Measurements from ENCODE around the gene ADPGK. TPM values are rescaled to one million over a fixed set of nuclear protein-coding genes. Genes with fewer than 3 reads are reported as not detected.
A peak's percentile ranks its signal among the peaks of the same experiment; 100 is the strongest.
"Not testable (repeated sequence)": the region's sequence is repeated elsewhere in the genome, so short reads cannot be mapped to it uniquely, and the experiment has no call there.

The ADPGK gene
- total RNA-seq, 1 experiment from 2014 or later = 71.7 TPM

DNA sequence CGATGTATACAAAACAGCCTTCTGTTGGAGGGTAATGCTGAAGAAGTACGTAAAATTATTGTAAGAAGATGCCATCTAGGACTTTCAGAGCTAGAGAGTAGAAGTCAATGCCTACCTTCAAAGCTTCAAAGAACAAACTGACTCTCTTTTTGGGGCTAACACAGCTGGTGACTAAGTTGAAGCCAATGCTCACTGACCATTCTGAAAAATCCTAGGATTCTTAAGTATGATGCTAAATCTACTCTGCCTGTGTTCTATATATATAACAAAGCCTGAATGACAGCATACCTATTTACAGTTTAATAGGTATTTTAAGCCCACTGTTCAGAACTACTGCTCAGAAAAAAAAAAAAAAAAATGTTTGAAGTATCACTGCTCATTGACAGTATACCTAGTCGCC lies 18.9 kb downstream of the ADPGK start:
- DNase-seq (ENCODE audit: low spot score) = no peak
- in situ Hi-C loops (cut with HindIII; ENCODE audit: low sequenced_read_pairs) = no loop called here

DNA sequence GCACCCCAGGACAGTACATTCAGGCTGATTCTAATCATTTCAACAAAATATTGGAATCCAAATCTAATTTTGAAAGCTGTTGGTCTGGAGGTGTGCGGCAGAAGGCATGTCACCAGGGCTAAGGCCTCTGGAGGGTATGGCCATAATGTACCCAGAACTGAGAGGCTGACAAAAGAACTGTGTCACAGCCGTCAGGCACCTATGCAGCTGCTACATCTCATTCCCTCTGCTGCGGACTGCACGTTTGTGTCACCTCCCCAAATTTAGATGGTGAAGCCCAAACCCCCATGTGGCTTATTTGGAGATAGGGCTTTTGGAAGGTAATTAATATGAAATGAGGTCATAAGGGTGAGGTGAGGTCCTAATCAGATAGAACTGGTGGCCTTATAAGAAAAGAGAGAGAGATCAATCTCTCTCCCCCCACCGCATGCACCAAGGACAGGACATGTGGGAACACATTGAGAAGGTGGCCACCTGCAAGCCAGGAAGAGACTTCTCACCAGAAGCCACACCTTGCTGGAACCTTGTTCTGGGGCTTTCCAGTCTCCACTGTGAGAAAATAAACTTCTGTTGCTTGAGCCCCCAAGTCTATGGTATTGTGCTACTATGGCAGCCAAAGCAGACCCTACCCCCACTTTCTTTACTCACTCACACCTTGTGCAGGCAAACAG lies 22.8 kb downstream of the ADPGK start:
- DNase-seq (ENCODE audit: low spot score) = no peak
- in situ Hi-C loops (cut with HindIII; ENCODE audit: low sequenced_read_pairs) = no loop called here

GRCh38 chr15:72758182-72758581 lies 25.4 kb downstream of the ADPGK start:
- DNase-seq (ENCODE audit: low spot score) = no peak
- in situ Hi-C loops (cut with HindIII; ENCODE audit: low sequenced_read_pairs) = no loop called here

DNA sequence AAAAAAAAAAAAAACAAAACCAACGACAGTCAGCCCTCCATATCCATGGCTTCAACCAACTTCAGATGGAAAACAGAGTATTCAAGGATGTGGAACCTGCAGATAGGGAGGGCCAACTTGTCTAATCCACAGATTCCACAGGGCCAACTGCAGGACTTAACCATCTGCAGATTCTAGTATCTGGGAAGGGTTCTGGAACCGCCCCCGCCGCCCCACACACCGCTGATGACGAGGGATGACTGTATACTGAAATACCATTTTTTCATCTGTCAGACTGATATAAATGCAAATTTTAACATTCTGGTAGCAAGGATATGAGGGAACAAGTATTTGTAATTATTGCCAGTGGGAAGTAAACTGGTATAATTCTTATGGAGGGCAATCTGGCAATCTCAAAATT lies 29.5 kb downstream of the ADPGK start:
- no peak for DNase-seq (ENCODE audit: low spot score)
- in situ Hi-C loops (cut with HindIII; ENCODE audit: low sequenced_read_pairs) = no loop called here

DNA sequence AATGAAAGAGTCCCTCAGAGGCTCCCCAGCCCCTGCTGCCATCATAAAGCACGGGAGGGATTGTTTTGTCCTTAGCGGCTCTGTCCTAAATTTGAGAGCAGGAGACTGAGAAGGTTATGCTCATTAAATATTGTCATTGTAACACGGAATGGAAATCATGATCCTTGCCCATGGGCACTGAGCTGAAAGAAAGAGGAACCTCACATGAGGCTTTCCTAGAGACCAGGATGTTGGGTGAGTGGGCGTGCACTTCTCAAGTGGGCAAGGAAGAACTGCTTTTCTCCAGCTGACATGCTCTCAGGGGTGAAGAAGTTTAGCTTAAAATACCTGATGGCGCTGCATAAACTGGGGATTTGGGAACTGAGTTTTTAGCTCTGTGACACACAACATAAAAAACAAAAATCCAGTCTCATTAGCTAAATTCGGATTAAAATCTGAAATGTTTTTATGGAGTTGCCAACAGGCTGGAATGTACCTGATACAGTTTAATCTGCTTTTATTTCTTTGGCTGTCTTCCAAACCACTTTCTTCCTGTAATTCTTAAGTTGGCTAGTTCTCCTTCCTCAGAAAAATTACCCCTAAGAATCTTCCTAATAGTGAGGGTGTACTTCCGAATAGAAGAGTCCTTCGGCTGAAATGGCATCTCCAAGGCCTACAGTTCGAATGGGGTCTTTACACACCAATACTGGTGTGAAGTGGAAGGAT lies 31.7 kb downstream of the ADPGK start:
- DNase-seq (ENCODE audit: low spot score) = no peak
- in situ Hi-C loops (cut with HindIII; ENCODE audit: low sequenced_read_pairs) = no loop called here

DNA sequence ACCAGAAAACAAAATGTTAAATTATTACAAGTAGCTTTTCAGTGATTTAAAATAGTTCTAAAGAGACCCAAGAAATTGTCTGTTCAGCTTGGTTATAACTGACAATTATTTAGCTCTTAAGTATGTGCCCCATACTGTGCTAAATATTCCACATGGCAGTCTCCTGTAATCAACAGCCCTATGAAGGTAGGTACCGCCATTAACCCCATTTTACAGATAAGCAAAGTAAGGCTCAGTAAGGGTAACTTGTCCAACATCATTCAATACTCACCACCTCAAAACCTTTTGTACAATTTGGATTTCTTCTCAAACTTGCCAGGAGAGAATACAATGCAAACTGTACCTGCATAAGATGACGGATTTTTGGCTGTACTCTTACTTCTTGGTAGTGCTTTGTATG lies 33.9 kb downstream of the ADPGK start:
- in situ Hi-C loops (cut with HindIII; ENCODE audit: low sequenced_read_pairs) = no loop called here
- DNase-seq (ENCODE audit: low spot score) = no peak

DNA sequence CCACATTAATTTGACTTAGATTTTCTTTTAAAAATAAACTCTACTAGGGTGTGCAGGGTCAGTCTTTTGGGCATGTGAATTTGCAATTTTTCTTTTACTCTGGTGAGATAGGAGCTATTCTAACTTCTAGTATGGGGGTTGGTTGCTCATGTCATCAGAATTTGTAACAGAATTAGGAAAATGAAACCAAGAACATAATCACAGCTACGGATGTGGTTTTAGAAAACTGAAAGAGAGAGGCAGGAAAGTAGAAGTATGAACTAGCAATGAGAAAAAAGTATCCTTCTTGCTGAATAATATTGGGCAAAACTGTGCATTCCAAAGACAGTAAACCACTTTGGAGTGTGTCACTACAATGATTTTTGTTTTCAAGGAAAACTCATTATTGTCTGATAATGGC lies 43.3 kb downstream of the ADPGK start:
- in situ Hi-C loops (cut with HindIII; ENCODE audit: low sequenced_read_pairs) = no loop called here
- no peak for DNase-seq (ENCODE audit: low spot score)

GRCh38 chr15:72737723-72738122 lies 45.8 kb downstream of the ADPGK start:
- in situ Hi-C loops (cut with HindIII; ENCODE audit: low sequenced_read_pairs) = no loop called here
- DNase-seq (ENCODE audit: low spot score) = no peak

DNA sequence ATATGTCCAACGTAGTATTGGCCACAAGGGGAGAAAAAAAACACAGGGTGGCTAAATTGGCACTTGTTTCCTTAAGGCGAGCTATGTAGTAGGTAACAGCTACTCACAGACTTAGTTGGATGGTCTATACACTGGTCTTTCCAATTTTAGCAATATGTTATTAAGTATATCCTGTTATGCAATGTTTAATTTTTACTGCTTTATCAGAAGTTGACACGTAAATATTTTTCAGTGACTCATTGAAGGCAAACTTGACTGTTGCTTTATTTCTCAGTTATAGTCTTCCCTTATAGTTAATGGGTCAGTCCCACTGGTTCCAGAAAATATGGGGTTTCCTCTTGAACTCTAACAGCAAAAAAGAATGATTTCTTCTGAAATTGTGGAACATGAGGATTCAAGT lies 46.5 kb downstream of the ADPGK start:
- DNase-seq (ENCODE audit: low spot score) = no peak
- in situ Hi-C loops (cut with HindIII; ENCODE audit: low sequenced_read_pairs) = no loop called here

DNA sequence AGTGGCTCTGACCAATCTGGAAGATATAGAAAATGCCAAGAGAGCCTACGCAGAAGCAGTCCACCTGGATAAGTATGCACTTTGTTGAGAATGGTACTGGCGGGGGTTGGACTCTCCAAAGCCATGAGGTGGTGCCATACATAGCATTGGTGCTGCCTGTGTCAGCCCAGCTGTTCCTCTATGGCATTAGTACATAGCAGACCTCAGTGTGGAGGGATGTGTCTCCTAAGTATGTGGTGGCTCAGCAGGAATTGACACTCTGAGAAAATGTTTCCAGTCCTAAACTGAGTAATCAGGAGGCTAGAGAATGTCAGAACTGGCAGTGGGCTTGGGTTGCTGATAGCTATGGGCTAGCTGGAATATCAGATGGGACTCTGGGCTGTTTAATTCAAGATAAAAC lies 48.4 kb downstream of the ADPGK start:
- in situ Hi-C loops (cut with HindIII; ENCODE audit: low sequenced_read_pairs) = no loop called here

DNA sequence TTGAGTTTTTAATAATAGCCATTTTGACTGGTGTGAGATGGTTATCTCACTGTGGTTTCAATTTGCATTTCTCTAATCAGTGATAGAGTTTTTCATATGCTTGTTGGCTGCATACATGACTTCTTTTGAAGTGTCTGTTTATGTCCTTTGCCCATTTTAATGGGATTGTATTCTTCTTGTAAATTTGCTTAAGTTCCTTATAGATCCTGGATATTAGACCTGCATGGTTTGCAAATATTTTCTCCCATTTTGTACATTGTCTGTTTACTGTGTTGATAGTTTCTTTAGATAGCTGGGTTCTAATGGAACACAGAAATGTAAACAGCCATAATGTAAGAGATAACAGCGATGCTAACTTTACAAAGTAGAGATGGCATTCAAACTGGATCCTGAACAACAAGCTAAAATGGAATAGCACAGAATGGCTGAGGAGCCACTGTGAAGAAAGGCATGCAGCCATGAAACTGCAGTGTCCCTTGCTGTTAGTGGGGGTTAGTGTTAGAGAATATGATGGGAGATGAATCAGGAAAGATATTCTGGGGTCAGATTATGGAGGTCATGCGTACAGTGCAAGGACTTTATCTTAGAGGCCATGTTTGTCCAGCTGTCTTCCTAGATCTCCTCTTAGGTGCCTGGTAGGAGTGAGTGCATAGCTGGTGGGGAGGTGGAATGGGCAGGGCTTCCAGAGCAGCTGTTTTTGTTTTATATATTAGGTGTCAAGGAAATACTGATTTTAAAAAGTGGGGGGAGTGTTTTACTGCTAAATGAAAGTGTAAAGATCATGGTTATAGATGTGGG lies 49.4 kb downstream of the ADPGK start:
- DNase-seq (ENCODE audit: low spot score) = no peak

More for the DNA sequence above, 48.4 kb downstream of the ADPGK start:
- DNase-seq (ENCODE audit: low spot score) = no peak

GRCh38 chr15:72732516-72732915 lies 51.0 kb downstream of the ADPGK start:
- in situ Hi-C loops (cut with HindIII; ENCODE audit: low sequenced_read_pairs) = no loop called here
- no peak for DNase-seq (ENCODE audit: low spot score)

More for the DNA sequence above, 49.4 kb downstream of the ADPGK start:
- in situ Hi-C loops (cut with HindIII; ENCODE audit: low sequenced_read_pairs) = no loop called here

DNA sequence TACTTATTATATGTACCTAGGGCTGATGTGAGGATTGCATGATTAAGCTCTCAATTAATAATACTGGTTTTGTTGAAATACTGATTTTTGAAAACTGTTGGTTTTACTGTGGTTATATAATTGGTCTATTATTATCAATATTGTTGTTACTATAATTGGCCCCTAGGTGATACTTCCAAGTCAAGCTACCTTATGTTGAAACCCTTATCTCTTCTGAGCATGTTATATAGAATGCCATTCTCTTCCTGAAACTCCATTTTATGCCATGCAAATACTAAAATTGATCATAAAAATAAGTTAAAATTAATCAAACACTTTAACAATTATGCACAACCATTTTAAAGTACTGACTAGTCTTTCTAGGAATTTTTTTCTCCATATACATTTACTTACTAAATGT lies 51.5 kb downstream of the ADPGK start:
- in situ Hi-C loops (cut with HindIII; ENCODE audit: low sequenced_read_pairs) = no loop called here
- DNase-seq (ENCODE audit: low spot score) = no peak

- no peak for DNase-seq (ENCODE audit: low spot score)
- in situ Hi-C loops (cut with HindIII; ENCODE audit: low sequenced_read_pairs) = no loop called here
Measured at GRCh38 chr15:72728821-72729220, 54.7 kb downstream of the ADPGK start.

DNA sequence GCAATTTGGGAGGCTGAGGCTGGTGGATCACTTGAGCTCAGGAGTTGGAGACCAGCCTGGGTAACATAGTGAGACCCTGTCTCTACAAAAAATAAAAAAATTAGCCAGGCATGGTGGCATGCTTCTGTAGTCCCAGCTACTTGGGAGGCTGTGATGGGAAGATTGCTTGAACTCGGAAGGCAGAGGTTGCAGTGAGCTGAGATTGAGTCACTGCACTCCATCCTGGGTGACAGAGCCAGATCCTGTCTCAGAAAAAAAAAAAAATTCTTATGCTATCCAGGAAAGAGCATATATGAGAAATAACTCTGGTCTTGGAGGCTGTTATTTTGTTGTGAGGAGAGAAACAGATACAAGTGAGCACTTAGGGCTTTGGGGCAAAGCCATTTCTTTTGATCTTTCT lies 55.3 kb downstream of the ADPGK start:
- in situ Hi-C loops (cut with HindIII; ENCODE audit: low sequenced_read_pairs); DNase-seq (ENCODE audit: low spot score): not testable (repeated sequence)

DNA sequence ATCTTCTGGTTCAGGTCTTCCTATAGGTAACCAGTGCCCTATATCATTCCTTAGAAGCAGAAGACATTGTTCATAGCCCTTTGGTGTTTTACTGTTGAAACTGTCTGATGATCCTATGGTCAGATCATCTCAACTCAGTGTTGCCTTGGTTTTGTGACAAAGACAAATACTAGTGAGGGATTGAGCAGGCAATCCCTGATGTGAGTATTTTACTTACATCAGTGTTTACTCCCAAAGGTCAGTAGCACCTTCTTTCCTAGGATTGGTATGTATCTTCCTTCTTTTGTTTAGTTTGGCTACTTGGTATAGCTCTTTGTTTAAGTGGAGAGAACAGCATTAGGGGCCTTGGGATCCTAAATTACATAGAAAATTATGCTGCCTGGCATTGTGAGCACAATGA lies 56.4 kb downstream of the ADPGK start:
- DNase-seq (ENCODE audit: low spot score) = no peak
- in situ Hi-C loops (cut with HindIII; ENCODE audit: low sequenced_read_pairs) = no loop called here

GRCh38 chr15:72725851-72726250 lies 57.7 kb downstream of the ADPGK start:
- DNase-seq (ENCODE audit: low spot score); in situ Hi-C loops (cut with HindIII; ENCODE audit: low sequenced_read_pairs): not testable (repeated sequence)

GRCh38 chr15:72725446-72725845 lies 58.1 kb downstream of the ADPGK start:
- in situ Hi-C loops (cut with HindIII; ENCODE audit: low sequenced_read_pairs) = no loop called here
- no peak for DNase-seq (ENCODE audit: low spot score)

DNA sequence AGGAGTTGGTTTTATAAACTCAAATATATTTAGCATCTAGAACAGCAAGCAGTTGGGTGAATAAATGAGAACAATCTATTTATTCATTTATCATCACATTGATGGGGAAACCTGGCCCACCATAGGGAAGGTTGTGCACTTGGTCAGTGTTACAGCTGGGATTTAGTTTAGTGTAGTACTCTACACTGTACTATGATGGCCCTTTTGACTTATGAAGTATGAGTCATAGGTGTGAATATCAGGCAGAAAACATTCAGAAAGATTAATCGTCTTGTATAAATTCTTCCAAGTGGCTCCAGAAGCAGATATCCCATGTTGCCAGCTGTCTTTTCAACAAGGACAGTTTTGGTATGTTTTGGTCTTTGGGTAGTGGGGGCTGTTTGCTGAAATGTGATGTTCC lies 59.5 kb downstream of the ADPGK start:
- DNase-seq (ENCODE audit: low spot score) = no peak
- in situ Hi-C loops (cut with HindIII; ENCODE audit: low sequenced_read_pairs) = no loop called here

- in situ Hi-C loops (cut with HindIII; ENCODE audit: low sequenced_read_pairs) = no loop called here
Measured at GRCh38 chr15:72722071-72722696, 61.4 kb downstream of the ADPGK start.

More at GRCh38 chr15:72722071-72722696, 61.4 kb downstream of the ADPGK start:
- peak; percentile 77 for DNase-seq (ENCODE audit: low spot score)

All from G401 (cell line).